ENCODE data around the gene RSRC1. TPM values are rescaled to one million over a fixed set of nuclear protein-coding genes. Genes with fewer than 3 reads are reported as not detected.

Gene RSRC1
- total RNA-seq, 1 experiment from 2014 or later, result 48.3 TPM

GRCh38 chr3:158571969-158572765, 462.3 kb downstream of the RSRC1 start:
- no peak for DNase-seq (ENCODE audit: low read depth)

- no peak for DNase-seq (ENCODE audit: low read depth)
Observed at GRCh38 chr3:158572766-158573060, 462.8 kb downstream of the RSRC1 start.

GRCh38 chr3:158573714-158574113, 463.8 kb downstream of the RSRC1 start:
- no peak for DNase-seq (ENCODE audit: low read depth)

- no peak for DNase-seq (ENCODE audit: low read depth)
Observed at GRCh38 chr3:158574646-158575045, 464.8 kb downstream of the RSRC1 start.

- no peak for DNase-seq (ENCODE audit: low read depth)
Observed at GRCh38 chr3:158590223-158590622, 480.3 kb downstream of the RSRC1 start.

Other genes with a start within 250 kb of the RSRC1 start
- 9.8 and 10.2 TPM in 2 replicates for gene SHOX2, start 3.7 kb upstream of the RSRC1 start, total RNA-seq (2014; rRNA removed; shearing (Covaris generic))

Data from HT1080 (cell line).